ENCODE results near the gene AKR1C8.
"Not testable (repeated sequence)": the region's sequence is repeated elsewhere in the genome, so short reads cannot be mapped to it uniquely, and the experiment has no call there.

Gene AKR1C8

DNA sequence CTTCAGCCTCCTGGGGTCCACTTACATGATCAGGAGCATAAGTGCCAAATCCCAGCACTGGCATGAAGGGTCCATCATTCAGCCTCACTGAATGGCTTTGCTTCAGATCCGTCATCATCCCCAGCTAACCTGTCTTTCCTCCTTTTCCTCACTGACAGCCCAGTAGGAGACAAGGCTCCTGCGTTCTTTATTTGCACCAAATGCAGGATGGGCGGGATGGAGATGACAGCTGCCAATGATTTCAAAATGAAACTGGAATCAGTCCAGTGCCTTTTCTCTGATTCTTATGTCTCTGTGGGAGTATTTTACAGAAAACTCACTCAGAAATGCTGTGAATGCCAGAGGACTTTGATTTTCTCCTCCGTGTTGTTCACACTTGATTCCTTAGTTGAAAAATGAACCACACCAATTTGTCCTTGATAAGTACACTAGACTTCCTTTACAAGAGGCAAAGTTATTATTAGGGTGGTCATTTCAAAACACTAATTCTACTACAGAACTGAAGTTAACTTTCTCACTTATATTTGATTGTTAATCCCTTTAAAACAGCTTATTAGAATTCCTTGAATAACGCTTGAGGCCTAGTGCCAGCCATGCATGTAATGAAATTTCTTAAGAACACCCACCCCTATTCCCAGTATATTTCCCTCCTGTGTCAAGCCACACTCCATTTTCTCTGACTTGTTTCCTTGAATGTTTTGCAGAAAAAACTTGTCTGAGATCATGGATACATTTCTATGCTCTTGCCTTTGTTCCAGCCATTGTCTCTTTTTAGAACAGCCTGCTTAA, at the start of gene AKR1C8:
Gene AKR1C8, minus strand, starts transcription at position 164 of the 789 bp plus-strand sequence. Its CDS starts 46 bp downstream, at position 118.
- DNase-seq (ENCODE audit: low read depth in 2 of 2), result no peak

DNA sequence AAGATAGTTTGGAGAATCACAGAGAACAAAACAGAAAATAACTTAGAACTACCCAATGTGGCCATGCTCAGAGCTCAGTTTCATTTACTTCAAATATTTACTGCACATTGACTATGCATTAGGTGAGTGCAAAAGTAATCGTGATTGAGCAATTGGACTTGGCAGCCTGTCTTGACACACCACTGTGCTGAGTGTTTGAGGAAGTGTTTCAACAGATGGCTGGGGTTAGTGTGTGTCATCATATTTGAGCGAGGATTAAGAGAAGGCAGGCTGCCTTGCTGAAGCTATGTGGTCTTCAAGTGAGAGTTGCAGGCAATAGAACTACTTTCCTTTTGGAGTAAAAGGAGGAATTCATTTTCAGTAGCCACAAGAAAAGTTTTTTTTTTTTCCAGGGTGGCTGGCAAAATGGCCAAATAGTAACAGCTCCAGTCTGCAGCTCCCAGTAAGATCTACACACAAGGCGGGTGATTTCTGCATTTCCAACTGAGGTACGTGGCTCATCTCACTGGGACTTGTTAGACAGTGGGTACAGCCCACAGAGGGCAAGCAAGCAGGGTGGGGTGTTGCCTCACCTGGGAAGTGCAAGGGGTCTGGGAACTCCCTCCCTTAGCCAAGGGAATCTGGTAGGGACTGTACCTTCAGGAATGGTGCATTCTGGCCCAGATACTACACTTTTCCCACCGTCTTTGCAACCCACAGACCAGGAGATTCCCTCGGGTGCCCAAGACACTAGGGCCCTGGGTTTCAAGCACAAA, 49.3 kb upstream of the AKR1C8 start:
- no peak for DNase-seq (ENCODE audit: low read depth in 2 of 2)

DNA sequence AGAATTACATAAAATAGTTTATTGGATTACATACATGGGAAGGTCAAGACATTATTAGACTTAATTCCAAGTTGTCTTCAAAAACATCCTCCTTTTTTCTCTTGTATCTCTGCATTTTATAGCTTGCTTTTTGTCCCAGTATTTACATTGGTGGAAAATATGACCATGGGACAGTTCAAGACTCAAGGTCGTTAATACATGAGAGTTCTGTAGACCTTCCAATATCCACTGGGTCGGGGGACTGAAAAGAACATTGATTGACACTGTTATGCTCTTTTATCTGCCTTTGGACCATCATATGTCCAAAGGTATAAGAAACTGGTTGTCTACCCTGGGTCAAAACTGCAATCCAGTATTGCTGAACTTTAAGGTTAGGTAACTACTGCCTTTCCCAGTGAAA, 48.4 kb upstream of the AKR1C8 start:
- DNase-seq (ENCODE audit: low read depth in 2 of 2), result no peak

DNA sequence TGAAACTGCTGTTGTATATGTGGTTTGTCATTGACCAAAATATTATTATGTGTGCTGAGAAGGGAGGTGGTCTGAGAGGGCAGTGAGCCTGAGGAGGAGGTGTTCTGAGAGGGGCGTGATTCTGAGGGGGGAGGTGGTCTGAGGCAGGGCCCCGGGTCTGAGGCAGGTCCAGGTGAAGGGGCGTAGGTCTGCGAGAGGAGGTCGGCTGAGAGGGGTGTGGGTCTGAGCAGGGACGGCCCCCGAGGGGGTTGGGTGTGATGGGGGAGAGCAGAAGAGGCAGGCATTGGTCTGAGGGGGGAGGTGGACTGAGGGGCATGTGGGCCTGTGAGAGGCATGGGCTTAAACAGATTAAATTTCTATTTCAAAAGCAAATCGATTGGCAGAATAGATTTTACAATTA, 44.1 kb upstream of the AKR1C8 start:
- DNase-seq (ENCODE audit: low read depth in 2 of 2), result no peak

DNA sequence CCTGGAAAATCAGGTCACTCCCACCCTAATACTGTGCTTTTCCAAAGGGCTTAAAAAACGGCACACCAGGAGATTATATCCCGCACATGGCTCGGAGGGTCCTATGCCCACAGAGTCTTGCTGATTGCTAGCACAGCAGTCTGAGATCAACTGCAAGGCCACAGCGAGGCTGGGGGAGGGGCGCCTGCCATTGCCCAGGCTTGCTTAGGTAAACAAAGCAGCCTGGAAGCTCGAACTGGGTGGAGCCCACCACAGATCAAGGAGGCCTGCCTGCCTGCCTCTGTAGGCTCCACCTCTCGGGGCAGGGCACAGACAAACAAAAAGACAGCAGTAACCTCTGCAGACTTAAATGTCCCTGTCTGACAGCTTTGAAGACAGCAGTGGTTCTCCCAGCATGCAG, 38.0 kb upstream of the AKR1C8 start:
- not testable (repeated sequence) for DNase-seq (ENCODE audit: low read depth in 2 of 2)

DNA sequence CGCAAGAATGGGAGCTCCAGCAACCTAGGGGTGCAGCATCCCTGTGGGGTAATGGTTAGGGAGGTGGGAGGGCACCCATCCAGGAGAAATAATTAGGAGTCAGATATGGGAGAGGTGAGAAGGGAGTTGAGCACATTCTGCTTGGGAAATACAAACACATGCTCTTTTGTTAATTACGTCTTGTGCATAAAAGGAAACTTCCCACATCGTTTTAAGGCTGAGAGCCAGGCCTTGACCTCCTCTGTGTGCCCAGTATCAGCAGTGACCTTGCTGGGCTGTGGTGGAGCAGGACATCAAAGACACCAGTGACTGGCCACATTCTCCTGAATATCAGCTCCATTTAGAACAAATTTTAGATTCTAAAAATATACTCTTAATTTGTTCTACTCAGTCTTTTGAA, 34.3 kb upstream of the AKR1C8 start:
- no peak for DNase-seq (ENCODE audit: low read depth in 2 of 2)

DNA sequence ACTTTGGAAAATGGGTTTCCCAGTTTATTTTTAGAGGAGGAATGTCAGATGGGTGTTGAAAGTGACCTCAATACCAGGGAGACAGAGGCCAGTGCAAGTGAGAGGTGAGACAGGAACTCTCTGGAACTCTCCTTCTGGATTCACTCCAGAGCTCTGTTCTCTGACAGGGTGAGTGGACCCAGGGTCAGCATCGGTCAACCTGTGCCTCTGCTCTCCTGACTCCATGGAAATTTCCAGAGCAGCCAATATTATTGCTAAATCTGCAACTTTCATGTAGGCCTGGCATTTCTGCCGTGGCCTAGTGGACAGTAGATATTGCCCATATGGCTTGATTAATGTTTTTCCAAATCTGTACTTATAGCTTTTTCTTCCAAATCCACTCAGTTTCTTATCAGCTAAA, 31.9 kb upstream of the AKR1C8 start:
- no peak for DNase-seq (ENCODE audit: low read depth in 2 of 2)

DNA sequence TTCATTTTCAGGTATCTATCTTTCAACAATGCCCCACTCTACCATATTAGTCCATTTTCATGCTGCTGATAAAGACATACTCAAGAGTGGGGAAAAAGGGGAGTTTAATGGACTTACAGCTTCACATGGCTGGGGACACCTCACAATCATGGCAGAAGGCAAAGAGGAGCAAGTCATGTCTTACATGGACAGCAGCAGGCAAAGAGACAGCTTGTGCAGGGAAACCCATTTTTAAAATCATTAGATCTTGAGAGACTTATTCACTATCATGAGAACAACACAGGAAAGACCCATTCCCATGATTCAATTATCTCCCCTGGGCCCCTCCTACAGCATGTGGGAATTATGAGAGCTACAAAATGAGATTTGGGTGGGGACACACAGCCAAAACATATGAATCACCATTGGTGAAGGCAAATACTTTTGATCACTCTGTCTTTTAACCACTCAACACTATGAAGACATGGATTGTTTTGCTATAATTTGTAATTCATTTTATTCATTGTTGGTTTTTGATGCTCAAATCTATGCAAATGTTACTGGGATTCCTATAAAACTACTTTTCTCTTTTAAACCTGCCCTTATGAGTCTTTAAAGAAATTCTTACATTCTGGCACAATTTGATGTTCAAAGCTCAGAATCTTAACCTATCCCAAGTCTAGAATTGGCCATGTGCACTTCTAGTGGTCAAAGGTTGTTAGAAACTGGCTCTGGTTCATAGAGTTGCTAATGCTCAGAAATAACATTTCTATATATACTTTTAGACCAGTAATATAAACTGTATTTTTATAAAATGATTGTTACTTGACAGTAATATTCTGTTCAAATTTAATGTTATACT, 27.0 kb upstream of the AKR1C8 start:
- DNase-seq (ENCODE audit: low read depth in 2 of 2), result no peak

DNA sequence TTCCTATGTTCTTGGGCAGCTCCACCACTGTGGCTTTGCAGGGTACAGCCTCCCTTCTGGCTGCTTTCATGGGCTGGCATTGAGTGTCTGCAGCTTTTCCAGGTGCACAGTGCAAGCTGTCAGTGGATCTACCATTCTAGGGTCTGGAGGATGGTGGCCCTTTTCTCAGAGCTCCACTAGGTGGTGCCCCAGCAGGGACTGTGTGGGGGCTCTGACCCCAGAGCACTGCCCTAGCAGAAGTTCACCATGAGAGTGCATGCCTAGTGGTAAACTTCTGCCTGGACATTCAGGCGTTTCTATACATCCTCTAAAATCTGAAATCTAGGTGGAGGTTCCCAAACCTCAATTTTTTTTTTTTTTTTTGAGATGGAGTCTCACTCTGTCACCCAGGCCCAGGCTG, 25.3 kb upstream of the AKR1C8 start:
- DNase-seq (ENCODE audit: low read depth in 2 of 2), result not testable (repeated sequence)

DNA sequence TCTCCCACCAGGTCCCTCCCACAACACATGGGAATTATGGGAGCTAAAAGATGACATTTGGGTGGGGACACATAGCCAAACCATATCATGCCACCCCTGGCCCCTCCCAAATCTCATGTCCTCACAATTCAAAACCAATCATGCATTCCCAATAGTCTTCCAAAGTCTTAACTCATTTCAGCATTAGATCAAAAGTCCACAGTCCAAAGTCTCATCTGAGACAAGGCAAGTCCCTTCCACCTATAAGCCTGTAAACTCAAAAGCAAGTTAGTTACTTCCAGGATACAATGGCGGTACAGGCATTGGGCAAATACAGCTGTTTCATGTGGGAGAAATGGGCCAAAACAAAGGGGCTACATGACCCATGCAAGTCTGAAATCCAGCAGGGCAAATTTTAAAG, 24.8 kb upstream of the AKR1C8 start:
- not testable (repeated sequence) for DNase-seq (ENCODE audit: low read depth in 2 of 2)

DNA sequence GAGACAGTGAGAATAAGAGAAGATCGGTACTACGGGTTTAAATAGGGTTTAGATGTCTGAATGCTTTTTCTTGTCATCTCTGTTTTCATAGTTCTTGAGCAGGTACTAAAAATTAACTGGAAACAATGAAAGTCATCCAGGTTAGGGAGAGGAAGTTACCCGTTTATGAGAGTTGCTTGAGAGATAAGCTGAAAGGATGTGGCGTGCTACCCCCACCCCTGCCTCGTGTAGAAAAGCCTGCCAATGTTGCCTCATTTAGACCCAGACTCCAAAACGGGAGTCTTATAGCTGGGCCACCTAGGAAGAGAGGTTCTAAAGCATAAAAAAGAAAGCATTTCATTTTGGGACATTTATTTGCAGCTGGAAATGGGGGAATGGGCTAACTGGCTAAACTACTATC, 21.8 kb upstream of the AKR1C8 start:
- no peak for DNase-seq (ENCODE audit: low read depth in 2 of 2)

DNA sequence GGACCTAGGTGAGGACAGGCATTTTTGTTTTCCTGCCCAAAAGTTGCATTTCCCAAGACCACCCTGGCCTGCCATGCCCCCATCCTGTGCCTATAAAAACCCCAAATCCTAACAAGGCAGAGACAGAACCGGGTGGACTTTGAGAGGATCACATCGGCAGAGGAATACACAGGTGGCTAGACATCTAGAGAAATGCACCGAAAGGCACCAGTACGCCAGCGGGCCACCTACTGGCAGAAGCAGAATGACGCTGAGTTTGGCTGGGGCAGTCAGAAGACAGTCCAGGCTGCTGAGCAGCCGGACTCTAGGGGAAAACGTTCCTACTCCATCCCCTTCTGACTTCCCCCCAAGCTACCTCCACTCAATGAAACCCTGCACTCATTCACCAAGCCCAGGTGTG, 14.4 kb upstream of the AKR1C8 start:
- DNase-seq (ENCODE audit: low read depth in 2 of 2), result no peak

DNA sequence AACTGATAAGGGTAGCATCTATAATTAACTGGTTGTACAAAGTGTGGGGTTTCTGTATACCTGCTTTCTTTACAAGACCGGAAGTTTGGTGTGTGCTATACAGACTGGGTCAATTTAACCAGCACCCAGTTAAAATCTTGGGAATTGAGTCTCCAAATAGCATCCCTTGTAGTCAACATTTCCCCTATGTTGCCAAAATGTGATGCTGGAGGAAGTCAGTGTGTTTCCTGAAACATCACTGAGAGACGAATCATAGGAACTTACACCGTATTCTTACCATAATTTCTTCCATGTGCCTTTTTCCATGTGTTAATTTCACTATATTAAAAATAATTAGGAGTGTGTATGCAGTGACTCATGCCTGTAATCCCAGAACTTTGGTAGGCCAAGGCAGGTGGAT, 13.4 kb upstream of the AKR1C8 start:
- no peak for DNase-seq (ENCODE audit: low read depth in 2 of 2)

DNA sequence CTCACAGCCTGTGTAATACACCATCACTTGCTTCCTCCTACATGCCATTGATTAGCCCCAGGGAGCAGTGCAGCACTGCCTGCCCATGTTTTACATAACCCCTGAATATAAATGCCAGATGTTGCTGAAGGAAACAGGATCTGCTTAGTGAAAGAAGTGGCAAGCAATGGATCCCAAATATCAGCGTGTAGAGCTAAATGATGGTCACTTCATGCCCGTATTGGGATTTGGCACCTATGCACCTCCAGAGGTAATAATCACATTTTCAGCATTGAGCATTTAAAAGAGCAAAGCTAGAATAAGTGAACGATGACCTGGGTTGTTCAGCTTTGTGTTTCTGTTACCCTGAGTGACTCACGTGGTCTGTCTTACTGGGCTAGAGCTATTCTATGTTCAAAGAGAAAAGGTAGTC, 11.8 kb upstream of the AKR1C8 start, which contains the start of gene AKR1C4:
Gene AKR1C4, plus strand, starts transcription at position 136 of the 412 bp plus-strand sequence. Its CDS starts 31 bp downstream, at position 167.
- no peak for DNase-seq (ENCODE audit: low read depth in 2 of 2)

DNA sequence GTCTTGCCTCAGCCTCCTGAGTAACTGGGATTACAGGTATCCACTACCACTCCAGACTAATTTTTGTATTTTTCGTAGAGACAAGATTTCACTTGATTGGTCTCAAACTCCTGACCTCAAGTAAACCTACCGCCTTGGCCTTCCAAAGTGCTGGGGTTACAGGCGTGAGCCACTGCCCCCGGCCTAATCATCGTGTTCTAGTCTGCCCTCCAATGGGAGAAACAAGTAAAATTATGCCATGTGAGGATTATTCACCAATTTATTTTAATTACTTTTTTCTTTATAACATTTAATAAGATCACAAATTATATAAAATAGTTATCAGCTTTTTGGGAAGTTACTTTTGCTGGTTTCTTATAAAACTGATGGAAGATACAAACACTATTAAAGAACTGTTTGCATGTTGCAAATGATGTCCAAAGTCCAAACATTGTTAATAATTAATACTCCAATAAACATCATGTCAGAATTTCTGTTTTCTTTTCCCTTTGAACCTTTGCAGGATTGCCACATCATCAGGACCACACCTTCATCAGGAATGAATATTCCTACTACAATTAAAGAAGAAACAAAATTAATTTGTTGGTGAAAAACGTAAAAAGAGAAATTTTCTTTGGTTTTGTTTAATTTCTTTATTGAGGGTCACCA, 10.9 kb upstream of the AKR1C8 start:
- no peak for DNase-seq (ENCODE audit: low read depth in 2 of 2)

DNA sequence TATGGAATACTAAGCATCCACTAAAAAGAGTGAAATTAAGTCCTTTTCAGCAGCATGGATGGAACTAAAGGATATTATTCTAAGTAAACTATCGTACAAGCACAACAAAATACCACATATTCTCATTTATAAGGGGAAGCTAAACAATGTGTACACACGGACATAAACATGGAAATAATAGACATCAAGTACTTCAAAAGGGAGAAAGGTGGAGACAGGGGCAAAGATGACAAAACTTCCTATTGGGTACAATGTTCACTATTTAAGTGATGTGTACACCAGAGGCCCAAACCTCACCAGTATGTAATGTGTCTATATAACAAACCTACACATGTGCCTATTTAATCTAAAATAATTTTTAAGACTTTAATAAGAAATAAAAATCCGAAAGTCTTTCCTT, 9.5 kb upstream of the AKR1C8 start:
- DNase-seq (ENCODE audit: low read depth in 2 of 2), result no peak

DNA sequence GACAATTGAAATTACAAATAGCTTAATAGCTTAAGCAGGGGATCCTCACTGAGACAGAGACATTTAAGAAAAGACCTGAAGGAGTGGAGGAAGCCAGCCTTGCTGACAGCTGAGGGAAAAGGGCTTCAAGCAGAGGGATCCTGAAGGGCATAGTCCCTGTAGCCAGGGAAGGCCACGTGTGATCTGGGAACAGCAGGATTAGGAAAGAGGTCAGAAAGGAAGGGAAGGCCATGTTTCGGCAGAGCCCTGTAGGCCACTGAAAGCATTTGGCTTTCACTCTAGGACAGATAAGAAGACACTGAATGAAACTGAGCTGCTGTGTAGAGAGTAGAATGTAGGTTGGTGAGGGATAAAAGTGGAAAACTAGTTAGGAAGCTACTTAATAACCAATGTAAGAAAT, 3.4 kb upstream of the AKR1C8 start:
- DNase-seq (ENCODE audit: low read depth in 2 of 2), result no peak

DNA sequence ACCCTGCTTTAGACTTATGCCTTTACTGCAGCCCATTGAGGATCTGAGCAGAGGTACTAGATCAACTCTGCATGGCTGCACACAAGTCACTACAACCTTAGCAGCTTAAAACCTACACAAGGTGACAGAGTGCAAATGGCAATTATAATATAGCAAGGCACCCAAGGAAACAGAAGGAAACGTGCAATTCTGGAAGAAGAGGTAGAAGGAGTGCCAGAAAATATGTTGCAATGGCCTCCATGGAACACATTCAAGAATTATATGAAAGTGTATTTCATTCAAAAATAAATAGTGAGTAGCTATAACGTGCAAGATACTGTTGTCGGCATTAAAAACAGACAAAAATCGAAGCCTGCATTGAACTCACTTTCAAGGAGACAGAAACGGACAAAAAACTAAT, 2.9 kb upstream of the AKR1C8 start:
- no peak for DNase-seq (ENCODE audit: low read depth in 2 of 2)

DNA sequence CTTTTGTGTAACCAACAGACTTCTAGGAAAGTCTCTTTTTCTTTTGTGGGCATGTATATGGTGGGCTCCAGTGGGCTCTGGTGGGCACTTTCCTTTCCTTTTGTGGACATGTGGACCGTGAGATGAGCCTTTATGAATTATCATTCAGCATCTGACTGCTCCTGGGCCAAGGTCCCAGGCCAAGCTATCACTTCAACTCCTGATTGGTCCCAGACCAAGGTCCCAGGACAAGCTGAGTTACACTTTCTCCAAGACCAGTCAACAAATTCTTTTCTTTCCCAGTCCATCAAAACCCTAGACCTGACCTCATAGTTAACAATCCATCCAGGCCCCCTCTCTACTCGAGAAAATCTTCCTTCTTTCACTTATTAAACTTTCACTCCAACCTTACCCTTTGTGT, 1.0 kb downstream of the AKR1C8 start:
- no peak for DNase-seq (ENCODE audit: low read depth in 2 of 2)

DNA sequence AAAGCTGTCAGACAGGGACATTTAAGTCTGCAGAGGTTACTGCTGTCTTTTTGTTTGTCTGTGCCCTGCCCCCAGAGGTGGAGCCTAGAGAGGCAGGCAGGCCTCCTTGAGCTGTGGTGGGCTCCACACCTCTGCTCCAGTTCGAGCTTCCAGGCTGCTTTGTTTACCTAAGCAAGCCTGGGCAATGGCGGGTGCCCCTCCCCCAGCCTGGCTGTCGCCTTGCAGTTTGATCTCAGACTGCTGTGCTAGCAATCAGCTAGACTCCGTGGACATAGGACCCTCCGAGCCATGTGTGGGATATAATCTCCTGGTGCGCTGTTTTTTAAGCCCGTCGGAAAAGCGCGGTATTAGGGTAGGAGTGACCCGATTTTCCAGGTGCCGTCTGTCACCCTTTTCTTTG, 4.4 kb downstream of the AKR1C8 start:
- DNase-seq (ENCODE audit: low read depth in 2 of 2), result not testable (repeated sequence)

DNA sequence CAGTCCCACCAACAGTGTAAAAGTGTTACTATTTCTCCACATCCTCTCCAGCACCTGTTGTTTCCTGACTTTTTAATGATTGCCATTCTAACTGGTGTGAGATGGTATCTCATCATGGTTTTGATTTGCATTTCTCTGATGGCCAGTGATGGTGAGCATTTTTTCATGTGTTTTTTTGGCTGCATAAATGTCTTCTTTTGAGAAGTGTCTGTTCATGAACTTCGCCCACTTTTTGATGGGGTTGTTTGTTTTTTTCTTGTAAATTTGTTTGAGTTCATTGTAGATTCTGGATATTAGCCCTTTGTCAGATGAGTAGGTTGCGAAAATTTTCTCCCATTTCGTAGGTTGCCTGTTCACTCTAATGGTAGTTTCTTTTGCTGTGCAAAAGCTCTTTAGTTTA, 9.4 kb downstream of the AKR1C8 start:
- not testable (repeated sequence) for DNase-seq (ENCODE audit: low read depth in 2 of 2)

All from stimulated activated CD8-positive, alpha-beta memory T cell treated with anti-CD3 and anti-CD28 coated beads, Interleukin-7, amount 100 ng/mL, for 4 hours (primary cell).